ENCODE measurements around the gene HAGH.
A peak's percentile ranks its signal among the peaks of the same experiment; 100 is the strongest.

HAGH gene

GRCh38 chr16:1785846-1786170, 40.8 kb downstream of the HAGH start:
- peak overlapping the region; percentile 92 for H3K27ac ChIP-seq
- ChIA-PET POLR2A (ENCODE audit: low non-redundant PET) (no interaction called here), CTCF (no interaction called here)
- no peak for DNase-seq (ENCODE audit: low spot score)
- TF ChIP-seq CTCF (conservative IDR thresholded peaks at IDR 0.05; ENCODE audit: low read depth): no peak

GRCh38 chr16:1784977-1785845, 41.4 kb downstream of the HAGH start:
- no peak for TF ChIP-seq CTCF (conservative IDR thresholded peaks at IDR 0.05; ENCODE audit: low read depth)
- peak overlapping the region; percentile 92 for H3K27ac ChIP-seq
- ChIA-PET POLR2A (ENCODE audit: low non-redundant PET) (interaction anchor here (0.6 to 1.1 kb wide), 2 partner anchors 11 to 14 kb away, joined by 4 to 5 read pairs; no protein-coding TSS in a partner anchor), CTCF (no interaction called here)
- DNase-seq (ENCODE audit: low spot score): no peak

- no peak for TF ChIP-seq CTCF (conservative IDR thresholded peaks at IDR 0.05; ENCODE audit: low read depth)
- CTCF ChIA-PET: interaction anchor here (0.6 to 1.4 kb wide), 4 partner anchors 16 to 41 kb away, joined by 3 to 4 read pairs (median 4); no protein-coding TSS in a partner anchor
- H3K27ac ChIP-seq: peak within 1 kb of the TSS; percentile 92
- DNase-seq (ENCODE audit: low spot score): peak; percentile 99
- POLR2A ChIA-PET (ENCODE audit: low non-redundant PET): interaction anchor here (0.6 to 2.3 kb wide), 8 partner anchors 9 to 440 kb away, joined by 3 to 7 read pairs (median 5); partner anchors contain the start of genes FAHD1 and HAGH
Observed at GRCh38 chr16:1782408-1783264, 44.0 kb downstream of the HAGH start, which contains the start of the genes NUBP2 and SPSB3. Gene NUBP2, plus strand, starts transcription at chr16:1782960. Its CDS starts 61 bp downstream, at chr16:1783021. Gene SPSB3, minus strand, starts transcription at chr16:1782571. Its CDS starts 1,088 bp downstream, at chr16:1781483.

GRCh38 chr16:1781758-1782407, 44.7 kb downstream of the HAGH start:
- peak overlapping the region; percentile 92 for H3K27ac ChIP-seq
- ChIA-PET CTCF (interaction anchor here (0.6 to 1.4 kb wide), 2 partner anchors 18 to 42 kb away, joined by 4 read pairs; no protein-coding TSS in a partner anchor), POLR2A (ENCODE audit: low non-redundant PET) (interaction anchor here (0.7 to 2.3 kb wide), 3 partner anchors 12 to 45 kb away, joined by 3 to 7 read pairs (median 6); partner anchors contain the start of genes FAHD1 and HAGH)
- DNase-seq (ENCODE audit: low spot score): peak; percentile 39
- no peak for TF ChIP-seq CTCF (conservative IDR thresholded peaks at IDR 0.05; ENCODE audit: low read depth)

GRCh38 chr16:1781254-1781653, 45.4 kb downstream of the HAGH start:
- H3K27ac ChIP-seq: peak overlapping the region; percentile 92
- no peak for TF ChIP-seq CTCF (conservative IDR thresholded peaks at IDR 0.05; ENCODE audit: low read depth)
- ChIA-PET CTCF (interaction anchor here (1.4 kb wide), 1 partner anchor 43 kb away, joined by 4 read pairs; no protein-coding TSS in a partner anchor), POLR2A (ENCODE audit: low non-redundant PET) (interaction anchor here (2.3 kb wide), 1 partner anchor 11 kb away, joined by 6 read pairs; no protein-coding TSS in a partner anchor)
- DNase-seq (ENCODE audit: low spot score): no peak
